ENCODE results near the gene TRAPPC6A. TPM values are rescaled to one million over a fixed set of nuclear protein-coding genes. Genes with fewer than 3 reads are reported as not detected.

Gene TRAPPC6A
- total RNA-seq, 1 donor from 2014 or later, result 86.2 TPM

- Mint-ChIP-seq H3K27me3 (ENCODE audit: unreplicated experiment) (peaks cover 17% of the 10 kb centered on the region), H3K4me3 (ENCODE audit: unreplicated experiment) (no peak overlapping the region), H3K27ac (ENCODE audit: unreplicated experiment) (no peak overlapping the region), H3K9me3 (ENCODE audit: unreplicated experiment) (no peaks in the 10 kb centered on the region), H3K4me1 (ENCODE audit: unreplicated experiment) (peaks cover 30% of the 10 kb centered on the region), H3K36me3 (ENCODE audit: low read depth, unreplicated experiment) (peaks cover 7% of the 10 kb centered on the region)
- no peak for DNase-seq (ENCODE audit: low spot score)
- no peak for TF ChIP-seq CTCF (IDR thresholded peaks at IDR 0.05; ENCODE audit: unreplicated experiment)
These were observed 13.3 kb downstream of the TRAPPC6A start for GRCh38 chr19:45164577-45165335.

DNA sequence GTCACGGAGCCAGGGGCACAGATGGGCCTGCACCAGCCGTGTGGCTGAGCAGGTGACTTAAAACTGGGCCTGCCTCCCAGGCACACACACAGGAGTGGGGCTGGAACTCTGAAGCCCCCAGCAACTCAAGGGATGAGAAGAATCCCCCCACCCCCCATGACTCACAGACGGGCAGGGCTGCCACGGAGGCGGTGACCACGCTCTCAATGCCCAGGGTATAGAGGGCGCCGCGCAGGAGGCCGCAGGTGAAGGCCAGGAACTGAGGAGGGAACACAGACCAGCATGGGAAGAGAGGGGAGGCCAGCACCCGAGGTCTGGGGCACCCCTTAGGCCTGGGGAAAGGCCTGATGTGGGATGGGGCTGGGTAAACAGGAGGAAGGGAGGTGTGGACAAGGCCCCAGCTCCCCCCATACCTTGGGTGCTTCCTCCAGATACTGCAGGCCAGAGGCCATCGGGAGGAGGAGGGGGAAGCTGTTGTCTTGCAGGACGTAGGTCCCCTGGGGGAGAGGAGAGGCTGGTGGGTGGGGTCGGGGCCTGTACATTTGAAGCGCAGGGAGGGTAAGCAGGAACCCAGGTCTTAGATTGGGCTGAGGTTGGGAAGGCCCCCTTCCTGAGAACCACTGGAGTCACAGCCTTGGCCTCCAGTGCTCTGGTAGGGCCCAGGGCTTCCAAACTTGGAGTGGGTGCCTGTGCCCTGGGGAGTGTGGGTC is 14.1 kb downstream of the TRAPPC6A start:
- no peak for DNase-seq (ENCODE audit: low spot score)
- peaks cover 7% of the 10 kb centered on the region for H3K36me3 Mint-ChIP-seq (ENCODE audit: low read depth, unreplicated experiment)
- H3K27me3 Mint-ChIP-seq (ENCODE audit: unreplicated experiment), result peaks cover 17% of the 10 kb centered on the region
- no peak overlapping the region for H3K27ac Mint-ChIP-seq (ENCODE audit: unreplicated experiment)
- no peak overlapping the region for H3K4me3 Mint-ChIP-seq (ENCODE audit: unreplicated experiment)
- H3K4me1 Mint-ChIP-seq (ENCODE audit: unreplicated experiment), result peaks cover 25% of the 10 kb centered on the region
- TF ChIP-seq CTCF (IDR thresholded peaks at IDR 0.05; ENCODE audit: unreplicated experiment), result no peak
- H3K9me3 Mint-ChIP-seq (ENCODE audit: unreplicated experiment), result no peaks in the 10 kb centered on the region

DNA sequence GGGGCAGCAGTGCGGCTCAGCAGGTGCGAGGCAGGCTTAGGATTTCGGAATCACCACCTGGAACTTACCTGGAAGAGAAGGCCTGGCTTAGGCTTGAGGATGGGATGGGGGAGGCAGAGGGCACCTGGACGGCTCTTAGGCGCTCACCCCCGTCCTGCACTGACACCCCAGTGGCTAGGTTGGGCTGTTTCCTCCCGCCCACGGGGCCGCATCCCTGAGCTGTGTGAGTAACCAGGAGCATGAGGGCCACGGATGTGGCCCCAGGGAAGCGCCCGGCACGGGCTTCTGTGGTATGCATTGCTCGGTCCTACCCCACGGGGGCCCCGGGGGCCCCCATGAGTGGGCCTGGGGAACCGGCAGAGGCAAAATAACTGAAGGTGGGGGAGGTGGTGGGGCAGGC is 14.9 kb downstream of the TRAPPC6A start:
- DNase-seq (ENCODE audit: low spot score), result no peak
- H3K27me3 Mint-ChIP-seq (ENCODE audit: unreplicated experiment), result peaks cover 21% of the 10 kb centered on the region
- TF ChIP-seq CTCF (IDR thresholded peaks at IDR 0.05; ENCODE audit: unreplicated experiment), result no peak
- no peak overlapping the region for H3K4me3 Mint-ChIP-seq (ENCODE audit: unreplicated experiment)
- H3K36me3 Mint-ChIP-seq (ENCODE audit: low read depth, unreplicated experiment), result peaks cover 7% of the 10 kb centered on the region
- no peak overlapping the region for H3K27ac Mint-ChIP-seq (ENCODE audit: unreplicated experiment)
- H3K4me1 Mint-ChIP-seq (ENCODE audit: unreplicated experiment), result peaks cover 18% of the 10 kb centered on the region
- no peaks in the 10 kb centered on the region for H3K9me3 Mint-ChIP-seq (ENCODE audit: unreplicated experiment)

DNA sequence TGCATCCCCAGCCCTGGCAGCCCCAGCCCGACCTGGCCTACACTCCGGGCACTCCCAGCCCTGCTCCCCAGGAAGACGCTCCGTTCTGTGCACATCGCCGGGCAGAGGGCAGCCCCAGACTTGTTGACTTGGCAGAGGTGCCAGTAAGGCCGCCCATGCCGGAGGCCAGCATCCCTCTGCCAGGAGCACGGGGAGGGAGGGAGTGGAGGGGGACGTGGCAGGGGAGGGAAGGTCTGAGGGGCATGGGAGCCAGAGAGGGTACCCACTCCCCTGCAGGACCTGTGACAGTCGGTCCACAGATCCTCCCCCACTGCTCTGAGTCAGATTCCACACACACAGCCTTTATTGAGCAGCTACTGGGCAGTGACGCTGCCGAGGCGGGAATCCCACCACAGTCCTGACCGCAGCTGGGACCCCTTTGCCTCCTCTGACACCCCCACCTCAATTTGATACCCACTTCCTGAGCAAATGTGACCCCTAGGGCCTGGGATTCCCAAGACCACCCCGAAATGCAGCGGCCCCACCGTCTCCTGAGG is 15.4 kb downstream of the TRAPPC6A start:
- DNase-seq (ENCODE audit: low spot score), result no peak
- peaks cover 26% of the 10 kb centered on the region for H3K27me3 Mint-ChIP-seq (ENCODE audit: unreplicated experiment)
- no peak overlapping the region for H3K27ac Mint-ChIP-seq (ENCODE audit: unreplicated experiment)
- no peaks in the 10 kb centered on the region for H3K9me3 Mint-ChIP-seq (ENCODE audit: unreplicated experiment)
- H3K4me3 Mint-ChIP-seq (ENCODE audit: unreplicated experiment), result no peak overlapping the region
- H3K4me1 Mint-ChIP-seq (ENCODE audit: unreplicated experiment), result peaks cover 18% of the 10 kb centered on the region
- peaks cover 7% of the 10 kb centered on the region for H3K36me3 Mint-ChIP-seq (ENCODE audit: low read depth, unreplicated experiment)
- TF ChIP-seq CTCF (IDR thresholded peaks at IDR 0.05; ENCODE audit: unreplicated experiment), result no peak
